GM18867 (cell line): Measurements from ENCODE around the gene RALGAPB.
"Not testable (repeated sequence)": the region's sequence is repeated elsewhere in the genome, so short reads cannot be mapped to it uniquely, and the experiment has no call there.

Source experiments
- ATAC-seq: cut with Tn5 transposase; IDR thresholded peaks from one replicate; pipeline ENCODE4 v1.9.1; 2021; ENCODE audit warnings: mild to moderate bottlenecking, moderate library complexity; ENCODE audit not compliant: unreplicated experiment

RALGAPB gene

GRCh38 chr20:38446441-38447209 lies 26.0 kb upstream of the RALGAPB start:
- ATAC-seq, result peak; percentile 87

GRCh38 chr20:38447251-38447661 lies 25.4 kb upstream of the RALGAPB start:
- no peak for ATAC-seq

- ATAC-seq, result no peak
Measured at GRCh38 chr20:38447931-38448675, 24.5 kb upstream of the RALGAPB start.

- no peak for ATAC-seq
Measured at GRCh38 chr20:38449046-38449445, 23.6 kb upstream of the RALGAPB start.

GRCh38 chr20:38450412-38450975 lies 22.1 kb upstream of the RALGAPB start:
- no peak for ATAC-seq

- no peak for ATAC-seq
Measured at GRCh38 chr20:38452880-38453624, 19.6 kb upstream of the RALGAPB start.

- no peak for ATAC-seq
Measured at GRCh38 chr20:38453941-38454340, 18.7 kb upstream of the RALGAPB start.

GRCh38 chr20:38454556-38455473 lies 17.8 kb upstream of the RALGAPB start:
- ATAC-seq, result no peak

- ATAC-seq, result no peak
Measured at GRCh38 chr20:38458314-38458713, 14.3 kb upstream of the RALGAPB start.

GRCh38 chr20:38460040-38460623 lies 12.5 kb upstream of the RALGAPB start:
- ATAC-seq, result no peak

- ATAC-seq, result not testable (repeated sequence)
Measured at GRCh38 chr20:38460631-38461030, 12.0 kb upstream of the RALGAPB start.

- not testable (repeated sequence) for ATAC-seq
Measured at GRCh38 chr20:38461167-38461566, 11.5 kb upstream of the RALGAPB start.

GRCh38 chr20:38461569-38461968 lies 11.1 kb upstream of the RALGAPB start:
- ATAC-seq, result not testable (repeated sequence)

GRCh38 chr20:38466171-38466570 lies 6.5 kb upstream of the RALGAPB start:
- no peak for ATAC-seq

- ATAC-seq, result no peak
Measured at GRCh38 chr20:38466983-38467382, 5.7 kb upstream of the RALGAPB start.

GRCh38 chr20:38471245-38471644 lies 1.4 kb upstream of the RALGAPB start:
- no peak for ATAC-seq

GRCh38 chr20:38471987-38472512 lies 593 bp upstream of the RALGAPB start:
- no peak for ATAC-seq

- ATAC-seq, result no peak
Measured at GRCh38 chr20:38473367-38473795, 738 bp downstream of the RALGAPB start.

- no peak for ATAC-seq
Measured at GRCh38 chr20:38477747-38478146, 5.1 kb downstream of the RALGAPB start.
